Chondrocyte (in vitro differentiated cells): Measurements from ENCODE around the gene KIF26B. TPM values are rescaled to one million over a fixed set of nuclear protein-coding genes. Genes with fewer than 3 reads are reported as not detected.

ENCODE experiments used
- DNase-seq: peaks from one replicate; pipeline ENCODE4 v3.0.0; 2021; ENCODE audit warnings: mixed read lengths, low spot score
- H3K27ac Mint-ChIP-seq: one replicate; pipeline ENCODE4 v1.8.0; 2021; ENCODE audit warnings: mild to moderate bottlenecking, moderate library complexity, mixed read lengths; ENCODE audit not compliant: unreplicated experiment
- H3K27me3 Mint-ChIP-seq: 2 replicates; pipeline ENCODE4 v1.8.0; 2021; ENCODE audit warnings: low read depth, mixed read lengths
- H3K36me3 Mint-ChIP-seq: 2 replicates; pipeline ENCODE4 v1.8.0; 2021; ENCODE audit warnings: low read depth, mixed read lengths
- H3K4me1 Mint-ChIP-seq: 2 replicates; pipeline ENCODE4 v1.8.0; 2021; ENCODE audit warnings: low read depth, mild to moderate bottlenecking, mixed read lengths
- H3K4me3 Mint-ChIP-seq: one replicate; pipeline ENCODE4 v1.8.0; 2021; ENCODE audit warnings: mild to moderate bottlenecking, moderate library complexity, mixed read lengths; ENCODE audit not compliant: unreplicated experiment
- H3K9me3 Mint-ChIP-seq: 2 replicates; pipeline ENCODE4 v1.8.0; 2021; ENCODE audit warnings: low read depth, mixed read lengths
- total RNA-seq: library from RNA; stranded (reverse); gene quantifications from 3 replicates; pipeline ENCODE4 v1.2.1, GENCODE V29; 2021
- TF ChIP-seq, protein P1 (sequence below): fragments of 200-600 bp; sonication (generic); IDR thresholded peaks from 2 replicates; pipeline ENCODE4 v1.5.0; 2021; ENCODE audit warnings: antibody characterized with exemption, mild to moderate bottlenecking, moderate library complexity

KIF26B gene
- total RNA-seq, 1 donor from 2014 or later: 47.0 TPM

GRCh38 chr1:245158913-245159312 lies 4.1 kb downstream of the KIF26B start:
- Mint-ChIP-seq H3K9me3 (no peaks in the 10 kb centered on the region), H3K4me1 (peaks cover 45% of the 10 kb centered on the region), H3K36me3 (peaks cover 17% of the 10 kb centered on the region), H3K4me3 (no peak overlapping the region), H3K27me3 (no peaks in the 10 kb centered on the region), H3K27ac (no peak overlapping the region)
- no peak for DNase-seq
- TF ChIP-seq, protein P1, sequence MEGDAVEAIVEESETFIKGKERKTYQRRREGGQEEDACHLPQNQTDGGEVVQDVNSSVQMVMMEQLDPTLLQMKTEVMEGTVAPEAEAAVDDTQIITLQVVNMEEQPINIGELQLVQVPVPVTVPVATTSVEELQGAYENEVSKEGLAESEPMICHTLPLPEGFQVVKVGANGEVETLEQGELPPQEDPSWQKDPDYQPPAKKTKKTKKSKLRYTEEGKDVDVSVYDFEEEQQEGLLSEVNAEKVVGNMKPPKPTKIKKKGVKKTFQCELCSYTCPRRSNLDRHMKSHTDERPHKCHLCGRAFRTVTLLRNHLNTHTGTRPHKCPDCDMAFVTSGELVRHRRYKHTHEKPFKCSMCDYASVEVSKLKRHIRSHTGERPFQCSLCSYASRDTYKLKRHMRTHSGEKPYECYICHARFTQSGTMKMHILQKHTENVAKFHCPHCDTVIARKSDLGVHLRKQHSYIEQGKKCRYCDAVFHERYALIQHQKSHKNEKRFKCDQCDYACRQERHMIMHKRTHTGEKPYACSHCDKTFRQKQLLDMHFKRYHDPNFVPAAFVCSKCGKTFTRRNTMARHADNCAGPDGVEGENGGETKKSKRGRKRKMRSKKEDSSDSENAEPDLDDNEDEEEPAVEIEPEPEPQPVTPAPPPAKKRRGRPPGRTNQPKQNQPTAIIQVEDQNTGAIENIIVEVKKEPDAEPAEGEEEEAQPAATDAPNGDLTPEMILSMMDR: no peak

DNA sequence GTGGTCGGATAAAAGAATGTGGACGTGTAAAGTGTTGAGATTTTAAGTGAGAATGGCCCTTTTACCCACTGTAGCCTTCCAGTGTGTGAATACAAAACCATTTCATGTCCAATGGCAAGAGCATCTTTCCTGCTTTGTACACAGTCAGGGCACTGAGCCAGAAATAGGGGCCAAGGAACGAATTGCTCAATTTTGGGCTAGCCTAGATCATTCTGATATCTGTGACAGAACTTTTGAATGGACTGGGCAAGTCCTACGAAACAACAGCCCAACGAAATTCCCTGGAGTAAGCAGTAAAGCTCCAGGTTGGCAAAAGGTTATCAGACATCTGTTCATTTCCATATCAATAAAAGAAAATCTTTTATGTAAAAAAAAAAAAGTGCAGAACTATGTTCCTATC lies 5.5 kb downstream of the KIF26B start:
- no peak for DNase-seq
- Mint-ChIP-seq H3K4me3 (no peak overlapping the region), H3K36me3 (peaks cover 22% of the 10 kb centered on the region), H3K27ac (no peak overlapping the region), H3K27me3 (no peaks in the 10 kb centered on the region), H3K4me1 (peaks cover 48% of the 10 kb centered on the region), H3K9me3 (no peaks in the 10 kb centered on the region)
- TF ChIP-seq, protein P1: no peak

GRCh38 chr1:245160741-245161400 lies 6.1 kb downstream of the KIF26B start:
- Mint-ChIP-seq H3K36me3 (peaks cover 26% of the 10 kb centered on the region), H3K4me3 (no peak overlapping the region), H3K9me3 (no peaks in the 10 kb centered on the region), H3K27me3 (no peaks in the 10 kb centered on the region), H3K27ac (no peak overlapping the region), H3K4me1 (peaks cover 52% of the 10 kb centered on the region)
- TF ChIP-seq, protein P1: no peak
- DNase-seq: no peak

DNA sequence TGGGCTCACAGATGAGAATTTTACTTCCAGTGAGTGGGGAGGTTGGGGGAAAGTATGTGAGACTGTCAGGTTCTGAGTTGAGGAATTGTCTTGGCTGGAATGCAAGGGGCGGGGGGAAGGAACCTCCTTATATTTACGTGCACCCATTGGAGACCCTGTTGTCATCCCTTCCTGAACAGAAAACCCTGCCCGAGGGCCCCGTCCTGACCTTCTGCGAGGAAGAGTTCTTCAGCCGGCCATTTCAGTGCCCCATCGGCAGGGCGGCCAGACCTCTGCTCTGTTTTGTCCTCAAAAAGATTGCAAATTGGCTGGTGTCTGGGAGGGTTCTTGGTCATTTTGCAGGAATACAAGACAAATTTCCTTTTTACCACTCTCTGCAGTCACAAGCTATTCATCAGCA lies 7.1 kb downstream of the KIF26B start:
- H3K27me3 Mint-ChIP-seq: no peaks in the 10 kb centered on the region
- no peak overlapping the region for H3K4me3 Mint-ChIP-seq
- H3K36me3 Mint-ChIP-seq: peaks cover 26% of the 10 kb centered on the region
- DNase-seq: peak; percentile 69
- peaks cover 62% of the 10 kb centered on the region for H3K4me1 Mint-ChIP-seq
- TF ChIP-seq, protein P1: no peak
- no peaks in the 10 kb centered on the region for H3K9me3 Mint-ChIP-seq
- H3K27ac Mint-ChIP-seq: peak overlapping the region; percentile 30

GRCh38 chr1:245166471-245166885 lies 11.7 kb downstream of the KIF26B start:
- no peak for DNase-seq
- peak overlapping the region; percentile 66 for H3K4me3 Mint-ChIP-seq
- TF ChIP-seq, protein P1: peak; percentile 37
- H3K27ac Mint-ChIP-seq: peak overlapping the region; percentile 58
- no peaks in the 10 kb centered on the region for H3K27me3 Mint-ChIP-seq
- peaks cover 20% of the 10 kb centered on the region for H3K36me3 Mint-ChIP-seq
- H3K4me1 Mint-ChIP-seq: peaks cover 24% of the 10 kb centered on the region
- H3K9me3 Mint-ChIP-seq: no peaks in the 10 kb centered on the region
